Measurements from ENCODE around the gene PPP3CA.

DNA sequence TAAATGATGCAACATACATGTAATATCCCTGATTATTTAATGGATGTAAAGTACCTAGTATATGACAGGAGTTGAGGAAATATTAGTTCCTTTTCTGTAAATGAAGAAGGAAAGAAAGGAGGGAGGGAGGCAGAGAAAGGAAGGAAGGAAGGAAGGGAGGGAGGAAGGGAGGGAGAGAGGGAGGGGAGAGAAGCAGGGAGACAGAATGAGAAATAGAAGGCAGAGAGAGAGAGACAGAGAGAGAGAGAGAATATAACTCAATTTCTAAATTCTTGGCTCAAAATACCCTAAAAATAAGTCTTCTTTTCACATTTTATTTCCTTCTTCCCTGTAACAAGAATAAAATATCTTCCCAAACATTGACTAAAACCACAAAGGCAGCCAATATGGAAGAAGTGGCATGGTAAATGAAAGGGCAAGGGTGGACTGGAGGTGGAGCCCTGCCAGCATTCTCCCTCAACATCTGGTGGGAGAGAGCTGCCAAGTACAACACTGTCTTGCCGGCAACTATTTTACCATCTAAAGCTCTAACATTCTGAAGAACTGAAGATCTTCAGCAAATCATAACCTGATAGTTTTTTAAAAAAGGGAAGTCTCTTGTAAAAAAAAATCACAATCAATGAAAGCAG lies 245.1 kb downstream of the PPP3CA start:
- TF ChIP-seq, protein P1, sequence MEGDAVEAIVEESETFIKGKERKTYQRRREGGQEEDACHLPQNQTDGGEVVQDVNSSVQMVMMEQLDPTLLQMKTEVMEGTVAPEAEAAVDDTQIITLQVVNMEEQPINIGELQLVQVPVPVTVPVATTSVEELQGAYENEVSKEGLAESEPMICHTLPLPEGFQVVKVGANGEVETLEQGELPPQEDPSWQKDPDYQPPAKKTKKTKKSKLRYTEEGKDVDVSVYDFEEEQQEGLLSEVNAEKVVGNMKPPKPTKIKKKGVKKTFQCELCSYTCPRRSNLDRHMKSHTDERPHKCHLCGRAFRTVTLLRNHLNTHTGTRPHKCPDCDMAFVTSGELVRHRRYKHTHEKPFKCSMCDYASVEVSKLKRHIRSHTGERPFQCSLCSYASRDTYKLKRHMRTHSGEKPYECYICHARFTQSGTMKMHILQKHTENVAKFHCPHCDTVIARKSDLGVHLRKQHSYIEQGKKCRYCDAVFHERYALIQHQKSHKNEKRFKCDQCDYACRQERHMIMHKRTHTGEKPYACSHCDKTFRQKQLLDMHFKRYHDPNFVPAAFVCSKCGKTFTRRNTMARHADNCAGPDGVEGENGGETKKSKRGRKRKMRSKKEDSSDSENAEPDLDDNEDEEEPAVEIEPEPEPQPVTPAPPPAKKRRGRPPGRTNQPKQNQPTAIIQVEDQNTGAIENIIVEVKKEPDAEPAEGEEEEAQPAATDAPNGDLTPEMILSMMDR (IDR thresholded peaks at IDR 0.05): no peak
- TF ChIP-seq EZH2 (IDR thresholded peaks at IDR 0.05): no peak

All from neural progenitor cell (in vitro differentiated cells).